Loucy (cell line): ENCODE measurements around the gene PHF20.

Source experiments
- H2AFZ ChIP-seq: fragments of 200-600 bp; sonication (generic); 2 replicates; pipeline ENCODE4 v1.6.0; 2016; ENCODE audit warnings: antibody characterized with exemption, mild to moderate bottlenecking, low read length, moderate library complexity
- H3F3A ChIP-seq: fragments of 200-600 bp; 2 replicates; pipeline ENCODE4 v1.6.0; 2016; ENCODE audit warnings: antibody characterized with exemption, low read depth, mild to moderate bottlenecking
- H3K27me3 ChIP-seq: fragments of 200-600 bp; sonication (generic); 2 replicates; pipeline ENCODE4 v1.6.1; 2014; ENCODE audit warnings: low read length, mild to moderate bottlenecking; ENCODE audit not compliant: insufficient read depth, poor library complexity, severe bottlenecking
- H3K36me3 ChIP-seq: fragments of 200-600 bp; sonication (generic); 2 replicates; pipeline ENCODE4 v1.6.1; 2016; ENCODE audit warnings: low read length; ENCODE audit not compliant: insufficient read depth
- H3K4me1 ChIP-seq: fragments of 200-600 bp; sonication (generic); 2 replicates; pipeline ENCODE4 v1.5.1; 2014; ENCODE audit warnings: low read length, mild to moderate bottlenecking; ENCODE audit not compliant: insufficient read depth, poor library complexity, severe bottlenecking
- H3K4me2 ChIP-seq: fragments of 200-600 bp; sonication (generic); 2 replicates; pipeline ENCODE4 v1.6.0; 2014; ENCODE audit warnings: antibody characterized with exemption, low read length, low read depth, mild to moderate bottlenecking; ENCODE audit not compliant: poor library complexity, severe bottlenecking
- H3K4me3 ChIP-seq: fragments of 200-600 bp; sonication (generic); 2 replicates; pipeline ENCODE4 v1.5.1; 2014; ENCODE audit warnings: low read length, mild to moderate bottlenecking, mixed read lengths; ENCODE audit not compliant: poor library complexity, severe bottlenecking
- H3K79me2 ChIP-seq: fragments of 200-600 bp; sonication (generic); 2 replicates; pipeline ENCODE4 v1.6.1; 2014; ENCODE audit warnings: low read length; ENCODE audit not compliant: insufficient read depth
- H3K9ac ChIP-seq: fragments of 200-600 bp; sonication (generic); 2 replicates; pipeline ENCODE4 v1.6.0; 2014; ENCODE audit warnings: mild to moderate bottlenecking, low read depth, low read length, moderate library complexity; ENCODE audit not compliant: poor library complexity, severe bottlenecking
- H3K9me2 ChIP-seq: fragments of 200-600 bp; sonication (generic); replicated peaks from 2 replicates; pipeline ENCODE4 v1.6.1; 2016; ENCODE audit warnings: low read depth, low read length, mixed read lengths
- H3K9me3 ChIP-seq: fragments of 200-600 bp; sonication (generic); 2 replicates; pipeline ENCODE4 v1.6.1; 2014; ENCODE audit warnings: mild to moderate bottlenecking, antibody characterized with exemption, low read length, low read depth; ENCODE audit not compliant: insufficient read depth
- H4K20me1 ChIP-seq: fragments of 200-600 bp; sonication (generic); 2 replicates; pipeline ENCODE4 v1.6.0; 2014; ENCODE audit warnings: antibody characterized with exemption, low read length, mild to moderate bottlenecking; ENCODE audit not compliant: insufficient read depth, poor library complexity, severe bottlenecking
- EZH2phosphoT487 ChIP-seq: fragments of 200-600 bp; IDR thresholded peaks from 2 replicates; pipeline ENCODE4 v1.6.1; 2018; ENCODE audit warnings: antibody characterized with exemption, mild to moderate bottlenecking, moderate library complexity, borderline replicate concordance
- TF ChIP-seq, protein P1 (sequence below): fragments of 200-600 bp; sonication (generic); conservative IDR thresholded peaks from 2 replicates; pipeline ENCODE4 v1.5.1; 2014; ENCODE audit warnings: mild to moderate bottlenecking, antibody characterized with exemption, low read length

The PHF20 gene

DNA sequence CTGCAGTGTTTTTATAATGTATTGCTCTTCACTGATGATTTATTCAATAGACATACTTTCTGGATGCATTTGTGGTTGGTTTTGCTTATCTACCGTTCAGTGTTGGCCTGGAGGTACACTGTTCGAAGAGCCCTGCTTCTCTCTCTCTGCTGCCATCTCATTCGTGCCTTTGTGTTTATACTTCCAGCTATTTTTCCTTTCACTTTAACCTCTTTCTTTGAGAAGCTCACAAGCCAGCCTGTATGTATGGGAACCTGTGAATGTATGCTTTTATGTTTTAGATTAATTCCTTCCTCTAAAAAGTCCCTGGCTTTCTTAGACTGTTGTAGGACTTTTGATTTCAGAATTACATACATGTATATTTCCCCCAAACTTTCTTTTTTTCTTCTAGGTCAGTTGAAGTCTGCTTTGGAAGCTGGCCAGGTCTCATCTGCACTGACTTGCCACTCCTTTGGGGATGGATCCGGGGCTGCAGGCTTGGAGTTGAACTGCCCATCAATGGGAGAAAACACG lies 99.5 kb downstream of the PHF20 start:
- H3F3A ChIP-seq, result no peaks in the 10 kb centered on the region

DNA sequence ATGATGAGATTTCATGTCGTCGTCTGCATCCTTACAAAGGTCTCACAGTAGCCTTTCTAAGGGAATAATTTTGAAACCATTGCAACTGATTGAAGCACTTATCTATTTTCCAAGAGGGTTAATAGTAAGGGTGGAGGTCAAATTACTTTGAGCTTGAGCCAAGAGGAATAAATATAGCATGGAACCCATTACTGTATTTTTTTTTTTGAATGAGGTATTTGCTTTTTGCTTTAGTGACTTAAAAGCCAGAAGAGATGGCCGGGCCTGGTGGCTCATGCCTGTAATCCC lies 104.2 kb downstream of the PHF20 start:
- H3K9ac ChIP-seq, result no peak overlapping the region
- H4K20me1 ChIP-seq, result no peaks in the 10 kb centered on the region
- TF ChIP-seq EZH2phosphoT487, result no peak
- TF ChIP-seq, protein P1, sequence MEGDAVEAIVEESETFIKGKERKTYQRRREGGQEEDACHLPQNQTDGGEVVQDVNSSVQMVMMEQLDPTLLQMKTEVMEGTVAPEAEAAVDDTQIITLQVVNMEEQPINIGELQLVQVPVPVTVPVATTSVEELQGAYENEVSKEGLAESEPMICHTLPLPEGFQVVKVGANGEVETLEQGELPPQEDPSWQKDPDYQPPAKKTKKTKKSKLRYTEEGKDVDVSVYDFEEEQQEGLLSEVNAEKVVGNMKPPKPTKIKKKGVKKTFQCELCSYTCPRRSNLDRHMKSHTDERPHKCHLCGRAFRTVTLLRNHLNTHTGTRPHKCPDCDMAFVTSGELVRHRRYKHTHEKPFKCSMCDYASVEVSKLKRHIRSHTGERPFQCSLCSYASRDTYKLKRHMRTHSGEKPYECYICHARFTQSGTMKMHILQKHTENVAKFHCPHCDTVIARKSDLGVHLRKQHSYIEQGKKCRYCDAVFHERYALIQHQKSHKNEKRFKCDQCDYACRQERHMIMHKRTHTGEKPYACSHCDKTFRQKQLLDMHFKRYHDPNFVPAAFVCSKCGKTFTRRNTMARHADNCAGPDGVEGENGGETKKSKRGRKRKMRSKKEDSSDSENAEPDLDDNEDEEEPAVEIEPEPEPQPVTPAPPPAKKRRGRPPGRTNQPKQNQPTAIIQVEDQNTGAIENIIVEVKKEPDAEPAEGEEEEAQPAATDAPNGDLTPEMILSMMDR, result no peak
- no peaks in the 10 kb centered on the region for H3K79me2 ChIP-seq
- H3K27me3 ChIP-seq, result no peaks in the 10 kb centered on the region
- no peak overlapping the region for H3K4me3 ChIP-seq
- H3K9me2 ChIP-seq, result no peaks in the 10 kb centered on the region
- no peak overlapping the region for H2AFZ ChIP-seq
- no peaks in the 10 kb centered on the region for H3K9me3 ChIP-seq
- no peaks in the 10 kb centered on the region for H3F3A ChIP-seq
- H3K4me2 ChIP-seq, result no peak overlapping the region
- peaks cover 11% of the 10 kb centered on the region; the same call in 1 of the 2 replicates for H3K36me3 ChIP-seq
- no peaks in the 10 kb centered on the region for H3K4me1 ChIP-seq

More for the DNA sequence above, 99.5 kb downstream of the PHF20 start:
- Histone ChIP-seq H4K20me1 (no peaks in the 10 kb centered on the region), H3K9me3 (no peaks in the 10 kb centered on the region), H3K4me1 (no peaks in the 10 kb centered on the region), H3K9me2 (no peaks in the 10 kb centered on the region), H2AFZ (no peak overlapping the region), H3K4me3 (no peak overlapping the region), H3K79me2 (no peaks in the 10 kb centered on the region), H3K4me2 (no peak overlapping the region), H3K9ac (no peak overlapping the region), H3K27me3 (no peaks in the 10 kb centered on the region), H3K36me3 (peaks cover 7% of the 10 kb centered on the region; the same call in 1 of the 2 replicates)
- TF ChIP-seq, protein P1, result no peak
- no peak for TF ChIP-seq EZH2phosphoT487

DNA sequence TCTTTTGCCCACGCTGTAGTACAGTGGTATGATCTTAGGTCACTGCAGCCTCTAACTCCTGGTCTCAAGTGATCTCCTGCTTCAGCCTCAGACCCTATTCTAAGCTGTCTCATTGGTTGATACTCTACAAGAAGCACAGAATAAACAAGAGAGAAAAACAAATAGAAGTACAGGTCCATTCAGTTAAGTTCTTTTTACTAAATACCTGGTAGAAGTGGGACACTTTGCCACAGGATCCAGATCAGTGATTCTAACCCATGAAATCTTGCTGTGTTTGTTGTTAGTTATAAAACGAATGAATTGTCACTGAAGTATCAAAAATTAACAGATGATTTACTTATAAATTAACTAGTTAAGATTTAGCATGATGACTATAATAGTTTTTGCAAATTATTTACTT lies 105.8 kb downstream of the PHF20 start:
- Histone ChIP-seq H2AFZ (no peak overlapping the region), H3F3A (no peaks in the 10 kb centered on the region), H4K20me1 (no peaks in the 10 kb centered on the region), H3K4me3 (no peak overlapping the region), H3K9me3 (no peaks in the 10 kb centered on the region), H3K79me2 (no peaks in the 10 kb centered on the region), H3K9me2 (no peaks in the 10 kb centered on the region), H3K9ac (no peak overlapping the region), H3K4me2 (no peak overlapping the region), H3K4me1 (no peaks in the 10 kb centered on the region), H3K27me3 (no peaks in the 10 kb centered on the region), H3K36me3 (peaks cover 9% of the 10 kb centered on the region; the same call in 1 of the 2 replicates)
- TF ChIP-seq, protein P1, result no peak
- no peak for TF ChIP-seq EZH2phosphoT487
